Muscle layer of colon (tissue), 2 donors: ENCODE results near the gene ANKRD63.

Experiments
- H3K27ac ChIP-seq: one replicate; pipeline ENCODE4 v1.7.0; 2013; ENCODE audit warnings: low read depth, mild to moderate bottlenecking, low read length, moderate library complexity
- H3K27me3 ChIP-seq, 2 donors: one replicate each; pipeline ENCODE4 v1.7.0; 2013; ENCODE audit warnings: low read length in 2 of 2, mild to moderate bottlenecking in 2 of 2; ENCODE audit not compliant: insufficient read depth in 2 of 2, control insufficient read depth in 1 of 2
- H3K36me3 ChIP-seq: one replicate; pipeline ENCODE4 v1.7.0; 2013; ENCODE audit warnings: mild to moderate bottlenecking, low read length; ENCODE audit not compliant: insufficient read depth
- H3K4me1 ChIP-seq: one replicate; pipeline ENCODE4 v1.7.0; 2013; ENCODE audit warnings: mild to moderate bottlenecking, low read length; ENCODE audit not compliant: insufficient read depth
- H3K4me3 ChIP-seq, 2 donors: one replicate each; pipeline ENCODE4 v1.7.0; 2013; ENCODE audit warnings: low read length in 2 of 2, low read depth in 1 of 2, mild to moderate bottlenecking in 1 of 2, moderate library complexity in 1 of 2
- H3K9ac ChIP-seq: one replicate; pipeline ENCODE4 v1.7.0; 2013; ENCODE audit warnings: low read length
- H3K9me3 ChIP-seq: one replicate; pipeline ENCODE4 v1.7.0; 2013; ENCODE audit warnings: mild to moderate bottlenecking, low read length
- donor health status: abdominal sarcoma.
- donor health status: Adenocarcinoma of cecum.

Gene ANKRD63

GRCh38 chr15:40292246-40292645 lies 9.4 kb upstream of the ANKRD63 start:
- H3K9me3 ChIP-seq = no peaks in the 10 kb centered on the region
- H3K9ac ChIP-seq = no peak overlapping the region
- no peak overlapping the region for H3K27ac ChIP-seq
- H3K4me1 ChIP-seq = peaks cover 12% of the 10 kb centered on the region
- no peaks in the 10 kb centered on the region for H3K36me3 ChIP-seq
- H3K27me3 ChIP-seq = no peaks in the 10 kb centered on the region
- no peak overlapping the region for H3K4me3 ChIP-seq

- H3K36me3 ChIP-seq = no peaks in the 10 kb centered on the region
- peak overlapping the region; percentile 22 to 50 for H3K4me3 ChIP-seq
- H3K4me1 ChIP-seq = peaks cover 6% of the 10 kb centered on the region
- no peaks in the 10 kb centered on the region for H3K27me3 ChIP-seq
- H3K9ac ChIP-seq = no peak overlapping the region
- H3K9me3 ChIP-seq = no peaks in the 10 kb centered on the region
- H3K27ac ChIP-seq = no peak overlapping the region
Measured at GRCh38 chr15:40290918-40291574, 8.2 kb upstream of the ANKRD63 start.

GRCh38 chr15:40290545-40290917 lies 7.7 kb upstream of the ANKRD63 start:
- Histone ChIP-seq H3K36me3 (no peaks in the 10 kb centered on the region), H3K27ac (no peak overlapping the region), H3K9me3 (no peaks in the 10 kb centered on the region), H3K9ac (no peak overlapping the region), H3K27me3 (no peaks in the 10 kb centered on the region), H3K4me1 (peaks cover 5% of the 10 kb centered on the region), H3K4me3 (no peak overlapping the region)

- H3K9ac ChIP-seq = no peak overlapping the region
- H3K4me3 ChIP-seq = no peak overlapping the region
- no peaks in the 10 kb centered on the region for H3K9me3 ChIP-seq
- peaks cover 11% of the 10 kb centered on the region for H3K4me1 ChIP-seq
- no peak overlapping the region for H3K27ac ChIP-seq
- H3K36me3 ChIP-seq = no peaks in the 10 kb centered on the region
- H3K27me3 ChIP-seq = no peaks in the 10 kb centered on the region
Measured at GRCh38 chr15:40289140-40289775, 6.4 kb upstream of the ANKRD63 start.

GRCh38 chr15:40287968-40288367 lies 5.1 kb upstream of the ANKRD63 start:
- Histone ChIP-seq H3K27ac (no peak overlapping the region), H3K36me3 (no peaks in the 10 kb centered on the region), H3K4me3 (no peak overlapping the region), H3K9ac (no peak overlapping the region), H3K9me3 (no peaks in the 10 kb centered on the region), H3K4me1 (peaks cover 11% of the 10 kb centered on the region), H3K27me3 (peaks cover 0 to 11% of the 10 kb centered on the region in 2 donors)

GRCh38 chr15:40287505-40287904 lies 4.6 kb upstream of the ANKRD63 start:
- Histone ChIP-seq H3K27me3 (peaks cover 0 to 16% of the 10 kb centered on the region in 2 donors), H3K27ac (no peak overlapping the region), H3K4me1 (peaks cover 11% of the 10 kb centered on the region), H3K36me3 (no peaks in the 10 kb centered on the region), H3K9me3 (no peaks in the 10 kb centered on the region), H3K9ac (no peak overlapping the region), H3K4me3 (no peak overlapping the region)

- H3K27ac ChIP-seq = no peak overlapping the region
Measured at GRCh38 chr15:40286794-40287193, 3.9 kb upstream of the ANKRD63 start.

GRCh38 chr15:40286061-40286532 lies 3.2 kb upstream of the ANKRD63 start:
- Histone ChIP-seq H3K27me3 (peaks cover 6 to 26% of the 10 kb centered on the region in 2 donors), H3K4me3 (no peak overlapping the region), H3K9ac (no peak overlapping the region), H3K36me3 (no peaks in the 10 kb centered on the region), H3K27ac (no peak overlapping the region), H3K9me3 (no peaks in the 10 kb centered on the region), H3K4me1 (peaks cover 11% of the 10 kb centered on the region)

More at GRCh38 chr15:40286794-40287193, 3.9 kb upstream of the ANKRD63 start:
- peaks cover 0 to 20% of the 10 kb centered on the region in 2 donors for H3K27me3 ChIP-seq
- H3K4me3 ChIP-seq = no peak overlapping the region
- no peak overlapping the region for H3K9ac ChIP-seq
- H3K36me3 ChIP-seq = no peaks in the 10 kb centered on the region
- peaks cover 11% of the 10 kb centered on the region for H3K4me1 ChIP-seq
- no peaks in the 10 kb centered on the region for H3K9me3 ChIP-seq

GRCh38 chr15:40285554-40286011 lies 2.7 kb upstream of the ANKRD63 start:
- Histone ChIP-seq H3K27ac (peak overlapping the region; percentile 10), H3K27me3 (peaks cover 11 to 31% of the 10 kb centered on the region in 2 donors), H3K9me3 (no peaks in the 10 kb centered on the region), H3K9ac (no peak overlapping the region), H3K36me3 (no peaks in the 10 kb centered on the region), H3K4me1 (peaks cover 11% of the 10 kb centered on the region), H3K4me3 (no peak overlapping the region)

- H3K27me3 ChIP-seq = peaks cover 15 to 36% of the 10 kb centered on the region in 2 donors
Measured at GRCh38 chr15:40285151-40285550, 2.3 kb upstream of the ANKRD63 start.

GRCh38 chr15:40283615-40284300 lies 894 bp upstream of the ANKRD63 start:
- Histone ChIP-seq H3K9ac (no peak overlapping the region), H3K36me3 (no peaks in the 10 kb centered on the region), H3K9me3 (no peaks in the 10 kb centered on the region), H3K4me1 (peaks cover 11% of the 10 kb centered on the region), H3K4me3 (no peak overlapping the region), H3K27ac (no peak overlapping the region), H3K27me3 (peaks cover 24 to 44% of the 10 kb centered on the region in 2 donors)

More at GRCh38 chr15:40285151-40285550, 2.3 kb upstream of the ANKRD63 start:
- Histone ChIP-seq H3K9ac (no peak overlapping the region), H3K36me3 (no peaks in the 10 kb centered on the region), H3K4me3 (no peak overlapping the region), H3K9me3 (no peaks in the 10 kb centered on the region), H3K27ac (peak overlapping the region; percentile 42), H3K4me1 (peaks cover 11% of the 10 kb centered on the region)
